Amniotic epithelial cell (primary cell): ENCODE measurements around the gene SSBP3.
A peak's percentile ranks its signal among the peaks of the same experiment; 100 is the strongest.
"Not testable (repeated sequence)": the region's sequence is repeated elsewhere in the genome, so short reads cannot be mapped to it uniquely, and the experiment has no call there.

Experiments
- DNase-seq: peaks from one replicate; pipeline ENCODE4 v3.0.0-alpha.2; 2010; ENCODE audit warnings: low read depth

SSBP3 gene

DNA sequence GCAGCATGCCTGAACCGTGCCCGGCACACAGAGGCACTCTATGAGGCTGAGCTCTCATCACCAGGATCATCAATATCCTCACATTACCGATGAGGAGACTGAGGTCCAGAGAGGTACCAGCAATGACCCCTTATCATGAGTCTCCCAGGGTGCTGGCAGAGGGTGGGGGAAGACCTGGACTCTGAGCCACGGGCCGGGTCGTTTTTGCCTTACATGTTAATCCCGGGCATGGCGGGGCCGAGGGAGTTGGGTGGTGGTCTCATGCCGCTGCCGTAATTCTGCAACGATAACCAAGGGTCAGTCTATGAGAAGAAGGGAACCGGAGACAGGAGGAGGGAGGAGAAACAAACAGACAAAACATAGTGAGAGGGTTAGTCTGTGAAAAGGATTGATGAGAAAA, 163.2 kb downstream of the SSBP3 start:
- DNase-seq, result no peak

DNA sequence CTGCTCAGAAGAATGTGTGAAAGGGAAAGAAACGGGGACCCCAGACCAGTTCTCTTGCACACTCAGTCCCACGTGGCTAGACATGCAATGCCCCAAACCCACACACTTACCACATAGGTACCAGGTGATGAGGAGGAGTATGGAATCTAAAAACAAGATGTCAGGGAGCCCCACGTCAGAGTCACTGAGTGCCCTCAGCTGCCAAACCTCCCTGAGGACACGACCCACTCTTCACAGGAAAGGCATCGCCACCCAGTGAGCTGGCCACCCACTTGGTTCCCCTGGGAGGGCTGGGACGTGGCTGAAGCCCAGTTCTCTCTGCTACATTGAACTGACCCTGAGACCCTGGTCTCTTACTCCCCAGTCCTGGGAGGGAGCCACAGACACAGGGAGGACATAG, 164.8 kb downstream of the SSBP3 start:
- DNase-seq, result no peak

DNA sequence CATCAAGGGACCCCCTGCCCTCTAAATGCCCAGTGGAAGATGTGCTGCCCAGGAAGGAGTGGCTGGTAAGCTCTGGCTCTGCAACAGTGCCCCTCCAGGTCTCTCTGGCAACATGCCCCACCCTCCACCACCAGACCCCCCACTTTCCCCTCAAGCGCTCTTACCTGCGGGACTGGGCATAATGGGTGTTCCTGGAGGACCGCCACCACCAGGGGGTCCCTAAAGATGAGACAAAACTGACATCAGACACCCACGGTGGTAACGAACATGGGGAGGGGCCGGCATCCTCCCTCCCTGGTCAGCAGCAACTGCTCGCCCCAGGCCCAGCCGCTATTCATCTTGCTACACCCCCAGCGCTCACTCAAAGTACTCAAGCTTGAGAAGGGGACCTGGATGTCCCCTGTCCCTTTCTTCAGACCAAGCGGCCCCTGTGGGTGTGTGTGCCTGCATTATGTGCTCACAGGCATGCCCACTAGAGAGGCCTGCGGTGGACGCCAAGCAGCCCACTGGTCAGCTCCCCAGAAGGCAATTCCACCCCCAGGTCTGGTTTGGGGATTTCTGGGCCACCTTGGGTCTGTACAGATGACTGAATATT, 165.4 kb downstream of the SSBP3 start:
- DNase-seq, result no peak

DNA sequence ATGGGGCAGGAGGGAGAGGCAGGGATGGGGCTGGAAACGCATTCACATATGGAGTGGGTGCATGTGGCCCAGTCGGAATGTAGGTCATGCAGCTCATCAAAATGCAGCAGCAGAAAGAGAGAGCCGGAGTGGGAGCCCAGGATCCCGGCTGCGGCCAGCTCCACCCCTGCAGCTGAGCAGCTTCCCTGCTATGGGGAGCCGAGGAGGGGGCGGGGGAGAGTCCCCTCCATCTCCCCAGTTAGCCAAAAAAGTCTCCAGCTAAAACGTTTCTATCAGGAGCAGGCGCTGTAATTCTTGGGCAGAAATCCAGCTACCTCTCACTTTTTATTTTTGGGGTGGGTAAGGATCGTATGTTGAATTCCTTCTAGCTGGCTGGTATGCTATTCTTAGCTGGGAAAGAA, 166.6 kb downstream of the SSBP3 start:
- no peak for DNase-seq

DNA sequence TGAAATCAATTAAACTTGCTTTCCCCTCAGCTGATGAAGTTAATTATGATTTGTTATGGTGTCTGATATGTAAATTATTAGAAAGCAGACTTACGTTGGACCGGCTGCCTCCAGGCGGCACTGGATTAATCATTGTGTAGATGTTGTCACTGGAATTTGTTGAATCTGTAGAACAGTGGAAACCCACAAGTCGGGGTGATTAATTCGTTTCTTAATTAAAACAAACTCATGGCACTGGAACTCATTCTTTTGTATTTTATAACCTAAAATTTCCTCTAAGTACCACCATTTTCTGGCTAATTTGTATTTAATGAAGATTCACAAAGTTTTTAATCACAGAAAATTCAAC, 167.2 kb downstream of the SSBP3 start:
- no peak for DNase-seq

DNA sequence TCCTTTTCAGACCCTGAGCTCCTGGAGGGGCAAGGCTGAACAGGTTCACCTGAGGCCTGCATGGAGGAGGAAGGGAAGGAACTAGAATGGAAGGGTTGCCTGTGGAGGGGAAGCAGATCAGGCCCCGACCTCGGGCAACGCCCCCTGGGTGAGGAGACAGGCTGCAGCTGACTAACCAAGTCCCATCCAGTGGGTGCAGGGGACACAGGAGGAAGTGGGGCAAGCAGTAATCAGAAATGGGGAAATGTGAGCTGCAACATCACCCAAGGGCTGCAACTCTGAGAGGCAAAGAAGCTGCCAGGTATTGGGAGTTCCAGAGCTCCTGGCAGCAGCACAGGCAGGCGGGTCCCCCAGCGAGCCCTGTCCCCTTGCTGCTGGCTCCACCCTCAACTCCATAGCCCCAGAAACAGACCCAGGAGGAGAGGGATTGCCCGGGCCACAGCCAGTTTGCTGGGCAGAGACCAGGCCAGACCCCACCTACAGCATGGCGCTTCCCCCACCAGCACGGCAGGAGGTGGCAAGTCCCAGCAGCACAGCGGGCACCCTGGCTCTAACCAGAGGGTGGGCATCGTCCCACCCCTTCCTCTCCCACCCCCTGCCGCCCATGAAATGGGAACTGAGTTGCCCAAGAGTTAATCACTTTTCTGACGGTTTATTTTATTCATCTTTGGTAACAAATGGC, 167.7 kb downstream of the SSBP3 start:
- DNase-seq, result no peak

DNA sequence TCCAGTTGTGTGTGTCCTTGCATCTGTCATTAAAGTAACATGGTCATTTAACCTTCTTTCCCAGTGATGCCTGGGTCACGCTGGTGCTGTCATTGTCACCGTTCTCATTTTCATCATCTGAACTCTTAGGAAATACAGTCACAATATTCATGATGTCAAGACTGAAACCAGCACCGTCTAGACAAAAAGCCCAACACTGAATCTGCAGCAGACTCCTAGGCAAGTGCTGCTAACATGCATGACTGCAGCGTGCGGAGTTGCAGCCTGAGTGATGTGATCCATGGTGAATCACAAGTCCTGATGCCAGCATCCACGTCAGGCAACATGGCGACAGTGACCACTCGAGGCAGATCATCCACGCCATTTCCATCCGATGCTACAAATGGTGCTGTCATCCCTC, 168.6 kb downstream of the SSBP3 start:
- no peak for DNase-seq

DNA sequence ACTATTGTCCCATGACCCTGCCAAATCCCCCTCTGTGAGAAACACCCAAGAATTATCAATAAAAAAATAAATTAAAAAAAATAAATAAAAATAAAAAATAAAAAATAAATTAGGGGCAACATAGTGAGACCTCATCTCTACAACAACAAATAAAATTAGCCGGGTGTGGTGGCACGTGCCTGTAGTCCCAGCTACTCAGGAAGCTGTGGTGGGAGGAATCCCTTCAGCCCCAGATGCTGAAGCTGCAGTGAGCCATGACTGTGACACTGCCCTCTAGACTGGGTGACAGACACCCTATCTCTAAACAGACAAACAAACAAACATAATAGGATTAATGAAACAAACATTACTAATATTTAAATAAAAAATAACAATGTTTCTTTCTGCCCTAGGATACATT, 171.9 kb downstream of the SSBP3 start:
- DNase-seq, result no peak

DNA sequence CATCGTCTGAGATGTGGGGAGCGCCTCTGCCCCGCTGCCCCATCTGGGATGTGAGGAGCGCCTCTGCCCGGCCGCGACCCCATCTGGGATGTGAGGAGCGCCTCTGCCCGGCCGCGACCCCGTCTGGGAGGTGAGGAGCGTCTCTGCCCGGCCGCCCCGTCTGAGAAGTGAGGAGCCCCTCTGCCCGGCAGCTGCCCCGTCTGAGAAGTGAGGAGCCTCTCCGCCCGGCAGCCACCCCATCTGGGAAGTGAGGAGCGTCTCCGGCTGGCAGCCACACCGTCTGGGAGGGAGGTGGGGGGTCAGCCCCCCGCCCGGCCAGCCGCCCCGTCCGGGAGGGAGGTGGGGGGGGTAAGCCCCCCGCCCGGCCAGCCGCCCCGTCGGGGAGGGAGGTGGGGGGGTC, 173.0 kb downstream of the SSBP3 start:
- not testable (repeated sequence) for DNase-seq

DNA sequence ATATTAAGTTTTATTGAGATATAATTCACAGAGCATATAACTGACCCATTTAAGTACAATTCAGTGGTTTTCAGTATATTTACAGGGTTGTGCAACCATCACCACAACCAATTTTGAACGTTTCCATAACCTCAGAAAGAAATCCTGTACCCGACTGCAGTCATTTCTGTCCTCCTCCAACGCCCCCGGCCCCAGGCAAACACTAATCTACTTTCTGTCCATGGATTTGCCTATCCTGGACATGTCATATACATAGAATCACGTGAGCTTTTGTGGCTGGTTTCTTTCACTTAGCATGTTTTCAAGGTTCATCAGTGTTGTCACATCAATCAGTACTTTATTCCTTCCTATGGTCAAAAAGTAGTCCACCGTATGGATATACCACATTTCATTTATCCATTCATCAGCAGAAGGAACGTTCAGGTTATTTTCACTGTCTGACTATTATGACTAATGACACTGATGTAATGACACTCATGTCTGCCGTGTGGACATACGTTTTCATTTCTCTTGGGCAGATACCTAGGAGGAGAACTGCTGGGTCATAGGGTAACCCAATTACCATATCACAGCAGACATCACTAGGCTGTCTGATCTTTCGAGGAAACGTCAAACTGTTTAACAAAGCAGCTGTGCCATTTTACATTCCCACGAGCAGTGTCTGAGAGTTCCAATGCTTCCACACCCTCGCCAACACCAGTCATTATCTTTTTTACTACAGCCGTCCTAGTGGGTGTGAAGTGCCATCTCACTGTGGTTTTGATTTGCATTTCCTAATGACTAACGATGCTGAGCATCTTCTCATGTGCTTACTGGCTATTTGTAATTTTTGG, 175.5 kb downstream of the SSBP3 start:
- DNase-seq, result no peak

DNA sequence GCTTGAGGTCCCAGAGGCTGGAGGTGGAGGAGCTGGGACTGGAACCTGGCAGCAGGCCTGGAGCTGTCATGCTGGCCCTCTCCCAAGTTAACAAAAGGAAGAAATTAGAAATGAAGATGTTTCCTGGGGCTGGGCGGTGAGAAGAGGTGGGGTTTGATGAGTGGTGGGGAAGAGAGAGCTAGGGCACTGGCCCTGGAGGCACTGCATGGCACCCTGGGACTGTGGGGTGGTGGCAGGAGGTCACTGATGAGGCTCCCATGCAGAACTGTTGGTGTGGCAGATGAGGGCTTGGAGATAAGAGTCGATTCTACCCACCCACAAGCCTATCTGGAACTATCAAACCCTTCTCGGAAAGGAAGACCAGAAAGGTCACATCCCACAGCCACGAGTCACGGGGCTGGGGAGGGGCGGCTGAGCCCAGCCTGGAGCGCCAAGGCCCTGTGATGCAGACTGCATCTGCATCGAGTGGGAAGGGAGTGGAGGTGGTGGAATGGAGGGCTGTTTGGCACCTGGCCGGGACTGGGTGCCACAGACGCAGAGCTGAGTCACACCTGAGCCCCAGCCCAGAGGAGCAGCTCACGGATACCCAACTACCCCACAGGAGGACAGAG, 176.8 kb downstream of the SSBP3 start:
- no peak for DNase-seq

DNA sequence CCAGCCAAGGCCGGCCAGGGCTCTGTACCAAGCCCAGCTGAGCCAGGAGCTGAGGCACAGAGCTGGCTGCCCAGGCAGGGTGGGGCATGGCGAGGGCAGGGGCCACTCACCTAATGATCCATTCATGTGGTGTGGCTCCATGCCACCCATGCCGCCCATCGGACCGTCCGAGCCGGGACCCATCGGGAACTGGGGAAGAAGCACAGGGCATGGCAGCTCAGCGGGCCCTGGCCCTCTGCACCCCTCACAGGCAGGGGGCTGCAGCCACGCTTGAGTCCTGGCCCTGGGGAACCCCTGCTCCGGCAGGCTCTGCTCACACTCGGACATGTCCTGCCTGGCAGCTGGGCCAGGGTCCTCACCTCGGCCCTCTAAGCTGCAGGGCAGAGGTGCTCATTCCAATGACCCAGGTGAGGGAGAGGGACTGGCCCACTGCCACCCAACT, 177.5 kb downstream of the SSBP3 start:
- no peak for DNase-seq

DNA sequence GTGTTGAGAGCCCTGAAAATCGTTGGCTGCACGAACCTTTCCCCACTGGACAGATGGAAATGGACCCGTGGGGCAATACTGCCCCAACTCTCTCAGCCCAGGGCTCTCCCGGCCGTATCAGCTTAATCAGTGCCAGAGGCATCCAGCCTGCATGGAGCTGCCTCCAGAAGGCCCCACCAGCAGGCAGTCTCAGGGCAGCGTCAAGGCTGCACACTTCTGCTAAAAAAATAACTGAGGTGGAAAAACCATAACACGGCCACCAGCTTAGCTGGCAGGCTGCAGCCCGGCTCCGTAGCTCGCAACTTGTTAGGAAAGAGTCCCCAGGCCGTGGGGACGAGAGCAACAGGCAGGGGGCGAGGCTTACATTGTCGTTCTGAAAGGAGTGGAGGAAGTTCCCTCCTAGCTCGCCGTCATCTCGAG, 178.3 kb downstream of the SSBP3 start:
- no peak for DNase-seq

DNA sequence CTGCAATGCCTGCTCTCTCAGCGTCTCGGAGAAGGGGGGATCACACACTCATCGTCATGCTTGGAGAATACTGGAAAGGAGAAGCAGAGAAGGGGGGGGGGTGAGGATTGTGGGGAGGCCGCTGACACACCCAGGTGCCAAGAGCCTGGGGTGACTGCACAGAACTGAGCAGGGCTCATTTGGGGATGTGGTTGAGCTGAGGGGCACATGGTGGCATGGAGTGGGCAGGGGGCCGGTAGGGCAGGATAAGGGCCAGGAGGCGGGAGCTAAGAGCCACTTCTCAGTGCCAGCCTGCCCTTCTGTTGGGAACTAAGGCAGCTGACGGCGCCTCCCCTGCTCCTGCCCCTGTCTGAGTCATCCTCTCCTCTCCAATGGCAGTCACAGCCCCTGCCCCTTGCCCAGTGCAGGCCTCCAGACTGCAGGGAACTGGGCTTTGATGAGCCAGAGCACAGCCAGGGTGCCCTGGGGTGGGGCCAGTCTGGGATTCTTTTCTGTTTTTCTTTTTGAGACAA, 179.0 kb downstream of the SSBP3 start:
- peak; percentile 66 for DNase-seq

DNA sequence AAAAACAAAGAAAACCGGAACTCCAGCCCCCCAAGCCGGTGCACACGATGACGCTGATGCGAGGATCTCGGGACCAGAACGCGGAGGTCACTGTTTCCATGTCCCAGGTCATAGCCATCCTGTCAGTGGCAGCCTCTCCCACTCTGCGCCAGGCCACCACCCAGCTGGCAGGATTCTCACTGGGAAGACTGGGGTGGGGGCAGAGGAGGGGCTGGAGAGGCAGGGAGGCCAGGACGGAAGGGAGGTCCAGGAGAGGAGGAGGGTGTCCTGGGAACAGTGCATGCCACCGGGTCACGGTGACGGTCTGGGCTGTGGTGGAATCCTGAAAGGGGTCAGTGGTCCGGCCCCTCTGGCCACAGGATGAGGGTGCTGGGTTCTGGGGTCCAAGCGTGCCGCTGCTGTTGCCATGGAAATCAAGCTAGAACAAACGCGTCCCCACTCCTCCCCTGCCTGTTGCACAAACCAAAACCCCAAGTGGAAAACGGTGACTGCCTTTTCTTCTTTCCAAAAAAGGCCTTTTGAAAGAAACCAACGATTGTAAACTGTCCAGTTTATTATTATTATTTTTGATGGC, 180.1 kb downstream of the SSBP3 start:
- no peak for DNase-seq

DNA sequence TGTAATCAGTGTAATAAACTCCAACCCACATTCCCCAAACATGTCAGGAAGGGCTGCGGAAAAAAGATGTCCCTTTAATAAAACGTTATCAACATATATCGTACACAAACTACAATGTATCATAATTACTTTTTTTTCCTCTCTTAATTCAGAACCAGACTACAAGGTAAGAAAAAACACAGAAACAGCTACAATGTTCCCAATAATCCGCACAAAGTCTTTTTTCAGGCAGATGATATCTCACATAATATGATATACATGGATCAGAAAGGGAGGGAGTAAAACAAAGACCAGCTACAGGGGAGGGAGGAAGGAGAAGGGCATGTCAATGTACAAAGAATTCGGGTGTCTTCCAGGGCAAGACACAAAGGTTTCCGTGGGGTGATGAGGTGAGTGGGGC, 180.8 kb downstream of the SSBP3 start:
- DNase-seq, result no peak

DNA sequence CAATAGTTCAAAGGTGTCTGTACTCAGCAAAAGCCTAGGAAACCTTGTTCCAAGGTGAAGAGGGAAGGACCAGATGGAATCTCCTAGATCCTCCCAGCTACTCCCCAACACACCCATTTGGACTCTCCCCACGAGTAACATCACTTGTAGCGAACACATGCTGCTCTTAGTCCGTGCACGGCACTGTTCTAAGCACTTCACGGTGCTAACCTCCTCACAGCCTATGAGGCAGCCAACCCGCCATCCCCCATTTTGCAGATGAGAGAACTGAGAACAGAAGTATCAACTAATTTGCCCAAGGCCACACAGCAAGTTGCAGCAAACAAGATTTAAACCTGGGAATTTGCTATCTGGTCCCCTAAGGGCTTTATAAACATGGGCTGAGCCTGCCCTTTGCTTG, 182.0 kb downstream of the SSBP3 start:
- DNase-seq, result no peak

DNA sequence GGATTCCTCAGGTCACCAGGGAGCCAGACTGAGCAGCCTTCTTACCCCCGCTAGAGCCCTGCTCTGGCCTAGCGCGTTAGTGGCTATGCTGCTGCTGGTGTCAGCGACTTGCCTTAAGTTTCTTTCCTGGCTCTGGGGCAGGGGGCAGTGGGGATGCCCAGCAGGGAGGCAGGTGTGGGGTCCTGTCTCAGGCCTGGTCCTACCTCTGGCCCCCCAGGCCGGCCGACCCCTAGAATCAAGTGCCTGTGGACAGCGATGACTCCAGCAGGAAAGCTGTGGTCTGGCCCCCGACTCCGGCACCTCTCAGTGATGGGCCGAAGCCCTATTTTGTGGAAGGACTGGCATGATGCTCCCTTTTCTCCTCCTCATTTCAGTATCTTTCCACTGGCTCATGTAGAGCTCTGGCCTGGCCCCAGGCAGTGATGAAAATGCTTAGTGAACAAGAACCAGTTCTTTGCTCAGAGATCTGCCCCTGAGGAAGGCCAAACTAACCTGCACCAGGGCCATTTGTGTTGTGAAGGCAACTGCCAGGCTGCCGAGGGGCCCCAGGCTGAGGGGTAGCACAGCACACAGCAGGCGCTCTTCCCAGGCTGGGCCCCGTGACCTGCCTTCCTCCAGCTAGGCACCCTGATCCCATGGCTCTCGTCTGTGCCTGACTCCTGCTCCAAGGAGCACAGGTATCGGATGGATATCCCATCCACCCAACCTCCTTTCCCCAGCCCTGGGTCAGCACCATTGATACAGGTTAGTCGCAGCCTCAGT, 182.6 kb downstream of the SSBP3 start:
- DNase-seq, result no peak

DNA sequence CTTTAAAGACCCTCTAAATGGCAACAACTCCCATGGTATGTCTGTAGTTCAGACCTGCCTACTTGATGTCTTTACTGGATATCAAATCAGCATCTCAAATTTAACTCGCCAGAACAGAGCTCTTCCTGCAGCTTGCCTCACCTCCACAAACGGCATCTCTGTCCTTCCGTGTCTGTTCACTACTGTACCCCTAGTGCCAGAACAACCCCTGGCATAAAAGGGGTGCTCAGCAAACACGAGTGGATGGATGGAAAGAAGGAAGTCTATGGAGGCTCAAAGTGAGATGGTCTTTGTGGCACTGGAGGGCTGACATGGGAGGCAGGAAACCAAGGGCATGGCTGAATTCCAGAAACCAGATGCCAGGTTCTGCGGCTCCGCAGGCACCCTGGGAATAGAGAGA, 183.5 kb downstream of the SSBP3 start:
- no peak for DNase-seq

DNA sequence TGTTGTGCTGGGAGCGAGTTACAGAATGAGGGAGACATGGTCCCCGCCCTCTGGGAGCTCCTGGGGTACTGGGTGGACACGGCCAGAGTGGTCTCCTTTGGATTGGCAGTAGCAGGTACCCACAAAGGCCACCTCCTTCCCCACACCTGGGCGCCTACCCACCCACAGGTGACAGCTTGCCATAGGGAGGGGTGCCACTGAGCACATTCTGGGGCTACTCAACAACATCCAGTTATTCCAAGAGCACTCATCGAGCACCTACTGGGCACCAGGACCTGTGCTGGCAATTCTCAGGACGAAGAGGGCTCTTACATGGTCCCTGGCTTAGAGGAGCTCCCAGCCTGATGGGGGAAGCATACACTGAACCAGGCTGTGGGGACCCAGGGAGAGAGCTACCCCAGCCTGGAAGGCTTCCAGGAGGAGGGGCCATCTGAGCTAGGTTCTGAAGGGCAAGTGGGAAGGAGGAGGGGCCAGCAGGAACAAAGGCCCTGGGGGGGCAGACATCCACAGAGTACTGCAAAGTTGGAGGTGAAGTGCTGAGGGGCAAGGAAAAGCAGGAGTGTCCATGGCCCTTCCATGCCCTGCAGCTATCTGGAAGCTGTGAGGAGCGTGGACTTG, 184.2 kb downstream of the SSBP3 start:
- no peak for DNase-seq
